Adrenal gland (tissue), 12 donors: ENCODE results near the gene LTO1. TPM values are rescaled to one million over a fixed set of nuclear protein-coding genes. Genes with fewer than 3 reads are reported as not detected.
A peak's percentile ranks its signal among the peaks of the same experiment; 100 is the strongest.

Experiments
- DNase-seq, 7 donors: peaks; one replicate each; pipeline ENCODE4 v3.0.0-alpha.2; 2019 to 2020
- H3K27ac ChIP-seq, 5 donors: fragments of 200-600 bp; sonication (generic) in 4 of 5; 1 replicate in 3 of 5; 2 replicates in 2 of 5; pipeline versions ENCODE4 v1.5.1 to v1.8.0; 2016 to 2020; ENCODE audit warnings: mild to moderate bottlenecking in 1 of 5
- H3K27me3 ChIP-seq: fragments of 200-600 bp; 2 replicates; pipeline ENCODE4 v1.8.0; 2021
- H3K36me3 ChIP-seq, 2 donors: fragments of 200-600 bp; replicated peaks in 1 of 2; 1 replicate in 1 of 2; 2 replicates in 1 of 2; pipeline versions ENCODE4 v1.5.1 to v1.8.0; 2018 to 2022
- H3K4me1 ChIP-seq, 2 donors: fragments of 200-600 bp; replicated peaks in 1 of 2; 1 replicate in 1 of 2; 2 replicates in 1 of 2; pipeline versions ENCODE4 v1.5.1 to v1.8.0; 2018 to 2021
- H3K4me3 ChIP-seq, 4 donors: fragments of 200-600 bp; sonication (generic) in 3 of 4; one replicate each; pipeline ENCODE4 v1.5.1; 2016 to 2018
- H3K9me3 ChIP-seq, 3 donors: fragments of 200-600 bp; sonication (generic) in 1 of 3; replicated peaks in 1 of 3; 1 replicate in 2 of 3; 2 replicates in 1 of 3; pipeline versions ENCODE4 v1.5.1 to v1.8.0; 2016 to 2021
- POLR2A ChIP-seq, 2 donors: fragments of 450-650 bp; IDR thresholded peaks; one replicate each; pipeline ENCODE4 v1.6.1; 2017; ENCODE audit warnings: antibody characterized with exemption in 2 of 2, mild to moderate bottlenecking in 2 of 2, moderate library complexity in 1 of 2
- WGBS, 4 donors: extraction: QIAGEN DNeasy Blood & Tissue Kit in 2 of 4; methylation state at CpG; one replicate each; pipeline versions ENCODE4 v1.1.5 to v1.1.7; 2013 to 2017; 5-methylcytosine and 5-hydroxymethylcytosine counted together
- intact Hi-C, 2 donors: fragments of 100-400 bp; cut with DNase I; formaldehyde crosslinking; loops; one replicate each; pipeline versions ENCODE4 v1.14.1 to v1.15.0; 2022 to 2023
- polyA plus RNA-seq, 3 donors: library from polyadenylated mRNA; stranded (reverse); fragments of 200-250 nt in 2 of 3; fragments of 350-450 nt in 1 of 3; fragmentation: Illumina TruSeq in 1 of 3; extraction: RNeasy Lipid Tissue Mini Kit (QIAGEN cat#74804) in 1 of 3; gene quantifications; one replicate each; pipeline ENCODE4 v1.2.3, GENCODE V29; 2013 to 2014
- total RNA-seq, 9 donors: library from RNA; depleted of rRNA in 4 of 9; stranded (reverse); fragments of >200 nt in 4 of 9; fragments of 120-200 nt in 1 of 9; fragmentation: NEBNext Ultra II Directional in 1 of 9; extraction: Animal tissue kit (Norgen Biotek cat#: 25700) in 1 of 9; gene quantifications; one replicate each; pipeline versions ENCODE4 v1.1.0 to v1.2.4, GENCODE V29; 2013 to 2023
- TF ChIP-seq, protein P1 (sequence below), 6 experiments: fragments of 450-650 bp in 4 of 6; fragments of 200-600 bp in 2 of 6; sonication (generic) in 1 of 6; IDR thresholded peaks; 1 replicate in 5 of 6; 2 replicates in 1 of 6; pipeline versions ENCODE4 v1.5.1 to v1.8.0; 2016 to 2021; ENCODE audit warnings: antibody characterized with exemption in 6 of 6, mild to moderate bottlenecking in 2 of 6, moderate library complexity in 1 of 6
- donor health status: healthy with polysubstance abuse.
- donor health status: Bipolar disorder and iron deficiency.
- donor health status: DM: yes; HTN: yes; CAD: no.
- donor health status: DM: no; HTN: no; CAD: no.
- donor health status: DM: no; HTN: no; CAD: no.
- donor health status: DM: yes; HTN: yes; CAD: no.

The LTO1 gene
- total and polyA plus RNA-seq, 12 donors = 10.9 to 52.5 (median 23.6) TPM

DNA sequence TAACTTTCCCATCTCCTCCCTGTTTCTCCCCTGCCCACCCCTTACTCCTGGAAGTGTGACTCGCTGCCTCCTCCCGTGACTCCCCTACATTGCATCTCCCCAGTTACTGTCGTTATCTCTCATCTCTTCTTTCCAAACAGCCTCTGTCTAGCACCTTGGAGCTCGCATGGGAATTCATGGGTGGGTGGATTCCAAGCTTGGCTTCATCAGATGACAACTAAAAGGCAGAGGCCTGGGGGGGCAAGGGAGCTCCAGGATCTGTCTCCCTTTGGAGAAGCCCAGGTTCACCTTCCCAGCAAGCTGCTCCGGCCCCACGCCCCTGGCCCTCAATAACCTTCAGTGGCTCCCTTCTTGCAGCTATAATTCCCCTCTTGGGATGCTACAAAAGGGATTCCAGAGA lies 41.1 kb downstream of the LTO1 start:
- Histone ChIP-seq H3K27me3 (peaks cover 2% of the 10 kb centered on the region), H3K4me3 (no peak overlapping the region), H3K27ac (peak overlapping the region in 2 of 5 donors; percentile 30 to 58), H3K9me3 (peaks cover 0 to 3% (median 0%) of the 10 kb centered on the region in 3 donors), H3K36me3 (no peaks in the 10 kb centered on the region), H3K4me1 (peaks cover 19 to 47% of the 10 kb centered on the region in 2 donors)
- WGBS, 4 donors = 87 to 94% (median 91%) methylated on average over 6 of the region's 6 CpGs
- DNase-seq = peak in 1 of 7 donors; percentile 20
- no peak for TF ChIP-seq POLR2A (IDR thresholded peaks at IDR 0.05)
- TF ChIP-seq, protein P1, sequence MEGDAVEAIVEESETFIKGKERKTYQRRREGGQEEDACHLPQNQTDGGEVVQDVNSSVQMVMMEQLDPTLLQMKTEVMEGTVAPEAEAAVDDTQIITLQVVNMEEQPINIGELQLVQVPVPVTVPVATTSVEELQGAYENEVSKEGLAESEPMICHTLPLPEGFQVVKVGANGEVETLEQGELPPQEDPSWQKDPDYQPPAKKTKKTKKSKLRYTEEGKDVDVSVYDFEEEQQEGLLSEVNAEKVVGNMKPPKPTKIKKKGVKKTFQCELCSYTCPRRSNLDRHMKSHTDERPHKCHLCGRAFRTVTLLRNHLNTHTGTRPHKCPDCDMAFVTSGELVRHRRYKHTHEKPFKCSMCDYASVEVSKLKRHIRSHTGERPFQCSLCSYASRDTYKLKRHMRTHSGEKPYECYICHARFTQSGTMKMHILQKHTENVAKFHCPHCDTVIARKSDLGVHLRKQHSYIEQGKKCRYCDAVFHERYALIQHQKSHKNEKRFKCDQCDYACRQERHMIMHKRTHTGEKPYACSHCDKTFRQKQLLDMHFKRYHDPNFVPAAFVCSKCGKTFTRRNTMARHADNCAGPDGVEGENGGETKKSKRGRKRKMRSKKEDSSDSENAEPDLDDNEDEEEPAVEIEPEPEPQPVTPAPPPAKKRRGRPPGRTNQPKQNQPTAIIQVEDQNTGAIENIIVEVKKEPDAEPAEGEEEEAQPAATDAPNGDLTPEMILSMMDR (IDR thresholded peaks at IDR 0.05) = no peak
- intact Hi-C loops = loop anchor here in 1 of 2 donors (10.0 kb wide), 1 partner anchor 169 kb away; no protein-coding TSS in a partner anchor

DNA sequence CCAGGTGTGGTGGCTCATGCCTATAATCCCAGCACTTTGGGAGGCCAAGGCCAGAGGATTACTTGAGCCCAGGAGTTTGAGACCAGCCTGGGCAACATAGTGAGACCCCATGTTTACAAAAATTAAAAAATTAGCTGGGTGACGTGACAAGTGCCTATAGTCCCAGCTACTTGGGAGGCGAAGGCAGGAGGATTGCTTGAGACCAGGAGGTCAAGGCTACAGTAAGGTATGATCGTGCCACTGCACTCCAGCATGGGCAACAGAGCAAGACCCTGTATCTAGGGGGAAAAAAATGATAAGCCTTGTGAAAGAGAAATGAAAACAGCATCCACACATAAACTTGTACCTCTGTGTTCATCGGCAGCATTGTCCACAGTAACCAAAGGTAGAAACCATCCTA lies 42.3 kb downstream of the LTO1 start:
- Histone ChIP-seq H3K27me3 (peaks cover 2% of the 10 kb centered on the region), H3K36me3 (no peaks in the 10 kb centered on the region), H3K4me3 (no peak overlapping the region), H3K9me3 (peaks cover 0 to 3% (median 0%) of the 10 kb centered on the region in 3 donors), H3K27ac (no peak overlapping the region), H3K4me1 (peaks cover 12 to 37% of the 10 kb centered on the region in 2 donors)
- TF ChIP-seq POLR2A (IDR thresholded peaks at IDR 0.05) = no peak
- TF ChIP-seq, protein P1 (IDR thresholded peaks at IDR 0.05) = no peak
- DNase-seq = no peak
- intact Hi-C loops = loop anchor here in 1 of 2 donors (10.0 kb wide), 1 partner anchor 168 kb away; no protein-coding TSS in a partner anchor
- WGBS, 4 donors = 89 to 96% (median 92%) methylated on average over 4 of the region's 4 CpGs

DNA sequence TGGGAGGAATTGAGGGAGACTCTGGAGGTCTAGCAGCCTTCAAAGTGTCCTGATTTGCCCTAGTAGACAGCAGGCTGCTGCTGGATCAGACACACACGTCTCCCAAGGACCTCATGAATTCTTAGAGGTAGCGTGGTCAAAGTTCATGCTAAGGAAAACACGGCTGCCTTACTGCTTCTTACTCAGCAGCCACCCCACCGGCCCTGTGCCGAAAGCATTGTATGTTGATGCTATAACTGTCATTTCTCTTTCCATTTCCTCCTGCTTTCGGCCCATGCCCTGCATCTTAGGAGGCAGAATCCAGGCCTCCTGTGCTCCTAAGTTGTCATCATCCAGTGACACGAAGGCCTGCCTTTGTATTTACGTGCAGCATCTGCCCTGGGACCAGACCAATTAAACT lies 44.7 kb downstream of the LTO1 start:
- Histone ChIP-seq H3K4me3 (no peak overlapping the region), H3K27me3 (no peaks in the 10 kb centered on the region), H3K27ac (no peak overlapping the region), H3K36me3 (no peaks in the 10 kb centered on the region), H3K9me3 (peaks cover 0 to 3% (median 0%) of the 10 kb centered on the region in 3 donors), H3K4me1 (peaks cover 7 to 13% of the 10 kb centered on the region in 2 donors)
- no peak for DNase-seq
- WGBS, 4 donors = 83 to 90% (median 88%) methylated on average over 8 of the region's 8 CpGs
- TF ChIP-seq, protein P1 (IDR thresholded peaks at IDR 0.05) = no peak
- no peak for TF ChIP-seq POLR2A (IDR thresholded peaks at IDR 0.05)
- intact Hi-C loops = loop anchor here in 1 of 2 donors (10.0 kb wide), 1 partner anchor 166 kb away; no protein-coding TSS in a partner anchor

DNA sequence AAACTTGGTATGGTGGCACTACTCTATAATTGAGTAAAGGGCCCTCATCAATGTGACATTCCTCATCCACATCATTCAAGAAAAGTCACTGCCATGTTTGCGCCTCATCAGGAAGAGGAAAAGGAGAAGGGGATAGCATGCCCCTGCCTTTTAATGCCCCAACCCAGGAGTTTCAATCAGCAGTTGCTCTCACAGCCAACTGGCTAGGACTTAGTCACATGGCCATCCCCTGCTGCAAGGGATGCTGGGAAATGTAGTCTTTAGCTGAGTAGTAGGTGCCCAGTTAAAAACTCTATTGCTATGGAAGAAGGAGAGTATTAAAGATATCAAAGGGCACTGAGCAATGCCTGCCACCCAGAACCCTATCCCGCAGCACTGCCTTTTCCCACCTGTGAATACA lies 45.1 kb downstream of the LTO1 start:
- no peak overlapping the region for H3K27ac ChIP-seq
- no peaks in the 10 kb centered on the region for H3K36me3 ChIP-seq
- no peak for DNase-seq
- peaks cover 0 to 3% (median 0%) of the 10 kb centered on the region in 3 donors for H3K9me3 ChIP-seq
- H3K4me3 ChIP-seq = no peak overlapping the region
- TF ChIP-seq POLR2A (IDR thresholded peaks at IDR 0.05) = no peak
- H3K27me3 ChIP-seq = no peaks in the 10 kb centered on the region
- 91 to 100% (median 96%) methylated on average over 2 of the region's 2 CpGs for WGBS, 4 donors
- peaks cover 3 to 8% of the 10 kb centered on the region in 2 donors for H3K4me1 ChIP-seq
- intact Hi-C loops = loop anchor here in 1 of 2 donors (10.0 kb wide), 1 partner anchor 165 kb away; no protein-coding TSS in a partner anchor

DNA sequence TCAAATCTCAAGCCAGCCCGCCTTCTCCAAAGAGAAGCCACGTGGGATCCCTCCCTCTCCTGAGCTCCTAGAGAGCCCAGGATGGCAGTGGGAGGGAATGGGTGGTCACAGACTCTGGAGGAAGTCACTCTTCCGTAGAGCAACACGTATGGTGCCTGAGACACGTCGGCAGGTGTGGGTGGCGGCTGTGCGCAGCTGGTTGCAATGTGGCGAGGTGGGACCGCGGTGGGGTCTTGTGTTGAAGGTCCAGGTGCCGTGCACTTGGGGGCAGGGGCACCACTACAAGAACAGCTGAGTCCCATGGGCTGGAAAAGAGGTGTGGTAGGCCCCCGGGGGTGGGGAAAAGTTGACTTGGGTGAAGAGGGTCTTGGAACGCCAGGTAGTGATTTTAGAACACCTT lies 47.6 kb downstream of the LTO1 start:
- Histone ChIP-seq H3K36me3 (no peaks in the 10 kb centered on the region), H3K9me3 (peaks cover 0 to 3% (median 0%) of the 10 kb centered on the region in 3 donors), H3K4me3 (no peak overlapping the region), H3K4me1 (no peaks in the 10 kb centered on the region), H3K27me3 (no peaks in the 10 kb centered on the region), H3K27ac (no peak overlapping the region)
- WGBS, 4 donors = 79 to 85% (median 83%) methylated on average over 14 of the region's 14 CpGs
- intact Hi-C loops = no loop called here
- TF ChIP-seq, protein P1 (IDR thresholded peaks at IDR 0.05) = no peak
- no peak for TF ChIP-seq POLR2A (IDR thresholded peaks at IDR 0.05)
- no peak for DNase-seq
